Endometrial microvascular endothelial cells (primary cell): ENCODE results near the gene CEMIP2. TPM values are rescaled to one million over a fixed set of nuclear protein-coding genes. Genes with fewer than 3 reads are reported as not detected.
"Not testable (repeated sequence)": the region's sequence is repeated elsewhere in the genome, so short reads cannot be mapped to it uniquely, and the experiment has no call there.

Experiments
- in situ Hi-C: cut with HindIII; loops from 2 replicates; pipeline ENCODE4 v1.10.0; 2017; ENCODE audit warnings: low sequenced_read_pairs, low pct_unique_long_range_greater_than_20kb; ENCODE audit errors: inconsistent ontology term
- total RNA-seq: library from RNA; depleted of rRNA; stranded (reverse); fragments of >200 nt; gene quantifications from one replicate; pipeline ENCODE4 v1.2.3, GENCODE V29; 2015; ENCODE audit errors: inconsistent ontology term

Gene CEMIP2
- total RNA-seq, 1 donor from 2014 or later: 48.3 TPM

DNA sequence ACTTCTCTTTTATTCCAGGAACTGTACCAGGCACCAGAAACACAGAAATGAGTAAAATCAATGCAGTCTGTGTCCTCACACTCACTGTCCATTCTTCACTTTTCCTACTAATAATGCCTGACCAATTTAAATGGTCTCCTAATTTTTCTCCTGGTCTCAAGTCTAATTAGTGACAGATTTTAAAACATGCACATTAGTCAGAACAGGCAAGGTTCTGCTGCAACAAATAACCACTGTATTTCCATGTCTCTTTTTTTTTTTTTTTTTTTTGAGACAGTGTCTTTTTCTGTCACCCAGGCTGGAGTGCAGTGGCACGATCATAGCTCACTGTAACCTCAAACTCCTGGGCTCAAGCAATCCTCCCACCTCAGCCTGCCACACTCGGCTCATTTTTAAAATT is 99.6 kb downstream of the CEMIP2 start:
- in situ Hi-C loops: no loop called here

GRCh38 chr9:71665247-71665646 is 103.1 kb downstream of the CEMIP2 start:
- in situ Hi-C loops: no loop called here

DNA sequence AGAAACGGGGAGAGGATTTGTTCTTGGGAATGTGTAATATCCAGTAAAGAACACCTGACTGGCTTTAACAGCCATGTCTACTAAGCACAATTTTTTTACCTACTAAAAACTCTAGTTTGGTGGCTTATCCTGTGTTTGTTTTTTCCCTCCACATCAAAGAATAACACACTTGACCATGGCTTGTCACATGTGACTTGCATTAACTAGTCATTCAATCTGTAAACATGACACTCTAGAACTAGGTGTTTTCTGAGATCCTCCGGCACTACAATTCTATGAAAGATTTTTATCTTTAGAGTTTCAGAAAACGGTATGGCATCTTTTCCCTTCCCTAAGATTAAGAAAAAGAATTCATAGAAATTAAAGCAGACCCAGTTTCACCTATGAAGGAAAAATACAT is 103.7 kb downstream of the CEMIP2 start:
- in situ Hi-C loops: no loop called here

DNA sequence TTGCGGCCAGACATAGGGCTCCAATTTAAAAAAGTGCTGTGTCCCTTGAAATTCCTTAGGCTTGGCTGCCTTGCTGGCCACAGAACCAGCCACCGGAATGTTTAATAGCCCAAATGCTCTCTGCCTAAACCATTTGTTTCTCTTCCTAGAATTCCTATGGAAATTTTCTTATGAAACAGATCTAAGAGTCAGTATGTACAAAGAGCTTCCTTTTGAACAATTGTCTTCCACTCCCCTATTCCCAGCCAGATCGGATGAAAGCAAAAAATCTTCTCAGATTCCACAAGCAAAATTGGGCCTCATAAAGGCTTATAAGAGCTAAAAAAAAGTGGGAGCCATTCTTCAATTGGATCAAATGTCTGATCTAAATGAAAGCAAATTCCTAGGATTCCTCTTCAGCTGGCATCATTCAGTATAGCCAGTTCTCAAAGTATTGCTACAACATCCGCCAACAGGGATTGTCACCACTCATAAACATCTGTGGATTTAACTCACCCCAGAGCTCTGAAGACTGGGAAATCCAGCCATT is 104.3 kb downstream of the CEMIP2 start:
- in situ Hi-C loops: no loop called here

DNA sequence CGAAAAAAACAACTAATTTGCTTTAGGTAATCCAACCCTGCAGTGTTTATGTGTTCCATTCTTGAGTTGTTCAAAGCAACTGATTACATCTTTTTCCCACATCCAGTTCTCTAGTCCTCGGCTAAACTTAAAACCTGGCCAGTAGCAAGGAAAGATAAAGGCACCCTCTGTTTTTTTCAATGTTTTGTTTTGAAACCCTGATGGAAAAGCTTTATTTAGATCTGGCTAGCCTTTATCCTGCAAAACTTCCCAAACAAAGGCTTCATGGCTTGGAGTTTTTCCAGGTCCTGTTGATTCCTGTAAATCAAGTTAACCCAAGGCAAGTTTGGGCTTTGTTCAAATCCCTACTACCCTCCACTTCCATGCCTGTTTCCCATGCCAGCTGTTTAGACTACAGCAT is 105.1 kb downstream of the CEMIP2 start:
- in situ Hi-C loops: no loop called here

DNA sequence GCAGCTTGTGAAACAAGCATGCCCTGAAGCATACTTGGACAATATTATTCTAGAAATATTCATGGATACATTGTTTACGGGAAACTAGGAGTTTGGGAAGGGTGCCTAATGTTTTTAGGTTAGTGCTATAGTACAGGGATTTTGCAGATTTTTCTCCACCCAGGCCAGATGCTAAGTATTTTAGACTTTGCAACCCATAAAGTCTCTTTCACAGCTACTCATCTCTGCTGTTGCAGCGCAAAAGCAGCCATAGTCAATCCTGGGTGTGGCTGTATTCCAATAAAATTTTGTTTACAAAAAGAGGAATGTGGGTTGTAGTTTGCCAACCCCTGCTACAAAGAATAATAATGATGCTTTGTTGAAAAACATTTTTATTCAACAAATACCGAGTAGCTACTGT is 106.2 kb downstream of the CEMIP2 start:
- in situ Hi-C loops: no loop called here

DNA sequence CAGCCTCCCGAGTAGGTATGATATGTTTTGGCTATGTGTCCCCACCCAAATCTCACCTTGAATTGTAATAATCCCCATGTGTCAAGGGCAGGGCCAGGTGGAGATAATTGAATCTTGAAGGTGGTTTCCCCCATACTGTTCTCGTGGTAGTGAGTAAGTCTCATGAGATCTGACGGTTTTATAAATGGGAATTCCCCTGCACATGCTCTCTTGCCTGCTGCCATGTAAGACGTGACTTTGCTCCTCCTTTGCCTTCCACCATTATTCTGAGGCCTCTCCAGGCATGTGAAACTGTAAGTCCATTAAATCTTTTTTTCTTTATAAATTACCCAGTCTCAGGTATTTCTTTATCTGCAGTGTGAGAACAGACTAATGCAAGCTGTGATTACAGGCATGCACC is 111.0 kb downstream of the CEMIP2 start:
- in situ Hi-C loops: not testable (repeated sequence)

- in situ Hi-C loops: no loop called here
Measured at GRCh38 chr9:71656496-71656895, 111.8 kb downstream of the CEMIP2 start.

- in situ Hi-C loops: no loop called here
Measured at GRCh38 chr9:71655778-71656177, 112.5 kb downstream of the CEMIP2 start.

- in situ Hi-C loops: no loop called here
Measured at GRCh38 chr9:71655141-71655540, 113.2 kb downstream of the CEMIP2 start.

- in situ Hi-C loops: no loop called here
Measured at GRCh38 chr9:71652480-71652879, 115.8 kb downstream of the CEMIP2 start.

DNA sequence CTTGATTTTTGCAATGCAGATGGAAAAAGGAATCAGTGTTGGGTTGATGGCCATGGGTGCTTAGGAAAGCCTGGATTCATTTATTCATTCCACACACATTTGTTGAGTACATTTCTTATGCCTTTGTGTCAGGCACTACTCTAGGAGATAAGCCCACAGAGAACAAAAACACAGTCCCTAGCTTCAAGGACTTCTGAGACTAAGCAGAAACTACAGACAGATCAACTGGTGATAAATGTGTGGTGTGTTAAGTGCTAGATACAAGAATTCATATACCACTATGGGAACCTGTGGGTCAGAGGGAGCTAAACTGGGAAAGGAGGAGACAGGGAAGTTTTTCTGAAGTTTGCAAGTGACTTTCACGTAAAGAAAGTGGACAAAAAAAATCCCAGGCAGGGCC is 119.9 kb downstream of the CEMIP2 start:
- in situ Hi-C loops: no loop called here

DNA sequence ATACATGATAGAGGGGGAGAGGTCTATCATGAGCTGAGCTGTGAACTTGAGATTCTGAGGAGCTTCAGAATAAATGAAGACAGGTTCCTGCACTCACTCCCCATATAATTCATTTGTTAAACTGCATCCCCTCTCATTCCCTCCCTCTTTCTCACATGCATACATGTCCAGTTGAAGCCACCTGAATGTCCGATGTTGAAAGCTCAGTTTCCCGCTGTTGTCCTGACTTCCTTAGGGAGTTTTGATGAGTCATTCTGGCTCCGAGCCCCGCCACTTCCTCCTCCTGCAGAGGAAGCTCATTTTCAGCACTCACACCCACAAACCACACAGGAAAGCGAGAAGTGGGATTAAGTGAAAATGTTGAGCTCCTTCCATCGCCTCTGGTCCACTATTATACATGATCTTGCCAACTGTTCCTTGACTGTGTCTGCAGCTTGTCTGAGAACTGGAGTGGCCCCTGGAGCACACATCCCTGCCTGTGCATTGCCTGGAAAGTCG is 121.2 kb downstream of the CEMIP2 start:
- in situ Hi-C loops: no loop called here

DNA sequence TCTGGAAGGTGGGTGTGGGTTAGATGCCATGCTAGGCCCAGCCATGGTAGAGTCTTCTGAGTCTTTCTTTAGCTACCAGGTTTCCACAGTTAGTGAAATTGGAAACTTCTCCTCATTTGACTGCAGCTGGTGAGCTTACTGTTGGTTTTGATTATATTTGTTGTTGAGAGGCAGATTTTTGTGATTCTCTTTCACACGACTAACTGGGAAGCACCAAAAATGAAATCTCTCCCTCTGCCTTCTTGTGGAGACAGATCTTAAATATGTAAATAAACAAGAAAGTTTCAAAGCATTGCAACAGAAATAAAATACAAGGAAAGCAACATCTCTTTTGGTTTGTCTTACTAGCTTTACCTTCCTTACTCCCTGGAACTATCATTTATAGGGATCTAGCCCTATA is 122.2 kb downstream of the CEMIP2 start:
- in situ Hi-C loops: no loop called here

DNA sequence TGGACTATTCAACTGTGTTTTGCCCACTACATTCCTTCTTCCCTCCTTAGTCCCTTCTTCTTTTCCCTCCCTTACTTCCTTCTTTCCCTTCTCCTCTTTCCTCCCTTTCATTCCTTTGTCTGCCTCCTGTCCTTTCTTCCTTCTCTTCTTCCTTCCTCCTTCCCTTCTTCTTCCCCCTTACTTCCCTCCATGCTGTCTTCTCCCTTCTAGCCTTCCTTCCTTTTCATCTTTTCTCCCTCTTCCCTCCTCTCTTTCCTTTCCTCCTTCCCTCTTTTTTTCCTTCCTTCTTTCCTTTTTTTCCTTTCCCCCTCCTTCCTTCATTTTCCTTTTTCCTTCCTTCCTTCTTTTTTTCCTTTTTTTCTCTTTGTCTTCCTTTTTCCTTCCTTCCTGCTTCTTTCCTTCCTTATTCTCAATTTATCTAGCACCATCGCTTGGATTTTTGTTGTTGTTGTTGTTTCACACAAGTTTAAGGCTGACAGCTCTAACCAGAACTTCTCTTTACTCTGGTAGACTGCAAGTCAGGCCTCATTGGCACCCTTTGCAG is 123.4 kb downstream of the CEMIP2 start:
- in situ Hi-C loops: no loop called here

DNA sequence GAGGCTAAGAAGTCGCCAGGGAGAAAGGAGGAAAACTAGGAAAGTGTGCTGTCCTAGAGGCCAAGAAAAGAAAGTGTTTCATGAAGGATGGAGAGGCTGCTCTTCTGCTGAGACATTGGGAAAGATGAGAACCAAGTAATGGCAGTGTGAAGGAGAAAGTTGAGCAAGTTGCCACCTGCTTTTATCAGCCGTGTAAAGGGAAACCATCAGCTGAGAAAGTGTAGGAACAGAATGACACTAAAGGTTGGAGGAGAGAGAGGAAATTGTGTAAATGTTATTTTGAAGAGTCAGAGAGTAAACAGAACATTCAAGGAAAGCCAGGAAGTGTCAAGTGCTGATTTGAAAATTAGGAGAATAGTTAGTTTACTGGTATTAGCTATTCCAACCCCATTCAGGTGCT is 125.0 kb downstream of the CEMIP2 start:
- in situ Hi-C loops: no loop called here

DNA sequence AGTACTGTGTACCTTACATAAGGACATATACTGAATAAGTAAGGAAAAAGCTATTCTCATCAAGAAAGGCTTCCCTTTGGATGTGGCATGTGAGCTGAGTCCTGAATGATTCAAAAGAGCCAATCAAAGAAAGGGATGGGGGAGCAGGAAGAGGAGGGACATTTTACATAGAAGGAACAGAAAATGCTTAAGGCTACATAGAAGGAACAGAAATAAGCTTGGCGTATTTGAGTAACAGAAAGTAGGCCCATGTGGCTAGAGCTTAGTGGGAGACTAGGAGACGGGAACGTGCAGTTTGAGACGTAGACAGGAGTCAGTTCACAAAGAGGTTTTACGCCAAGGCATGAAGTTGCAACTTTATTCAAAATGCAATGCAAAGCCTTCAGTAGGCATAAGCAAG is 126.3 kb downstream of the CEMIP2 start:
- in situ Hi-C loops: no loop called here

DNA sequence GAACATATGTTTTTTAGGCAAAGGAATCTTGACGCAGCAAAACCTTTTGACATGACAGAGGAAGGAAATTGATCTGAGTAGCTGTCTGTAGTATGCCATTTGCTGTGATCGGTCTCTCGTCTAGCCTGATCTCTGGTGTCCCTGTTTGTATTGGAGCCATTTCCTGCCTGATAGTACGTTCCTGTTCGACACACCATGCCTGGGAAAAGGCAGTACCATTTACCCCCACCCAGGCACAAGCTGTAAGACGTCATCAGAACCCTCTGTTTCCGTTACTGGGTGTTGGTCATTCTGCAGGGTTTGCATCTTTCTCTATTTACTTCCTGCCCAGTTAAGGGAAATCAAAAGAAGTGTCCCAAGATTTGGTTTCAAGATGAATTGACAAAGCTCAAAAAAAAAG is 129.7 kb downstream of the CEMIP2 start:
- in situ Hi-C loops: no loop called here

DNA sequence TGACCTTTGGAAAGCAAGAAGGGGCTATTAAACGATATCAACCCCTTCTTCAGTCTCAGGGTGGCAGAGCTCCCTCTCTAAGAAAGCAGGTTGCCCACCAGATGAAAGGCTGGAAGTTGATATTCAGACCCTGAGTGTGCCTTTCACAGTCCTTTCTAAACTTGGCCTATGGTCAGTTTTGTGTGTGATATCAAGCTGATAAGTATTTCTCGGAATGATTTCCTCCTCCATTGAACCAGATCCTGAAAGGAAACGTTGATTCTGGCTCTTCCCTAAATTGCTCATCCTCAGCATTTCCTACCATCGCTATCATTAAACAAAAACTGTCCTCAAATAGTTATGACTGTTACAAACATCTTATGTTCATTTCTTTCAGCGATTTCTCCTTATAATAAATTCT is 130.4 kb downstream of the CEMIP2 start:
- in situ Hi-C loops: no loop called here

DNA sequence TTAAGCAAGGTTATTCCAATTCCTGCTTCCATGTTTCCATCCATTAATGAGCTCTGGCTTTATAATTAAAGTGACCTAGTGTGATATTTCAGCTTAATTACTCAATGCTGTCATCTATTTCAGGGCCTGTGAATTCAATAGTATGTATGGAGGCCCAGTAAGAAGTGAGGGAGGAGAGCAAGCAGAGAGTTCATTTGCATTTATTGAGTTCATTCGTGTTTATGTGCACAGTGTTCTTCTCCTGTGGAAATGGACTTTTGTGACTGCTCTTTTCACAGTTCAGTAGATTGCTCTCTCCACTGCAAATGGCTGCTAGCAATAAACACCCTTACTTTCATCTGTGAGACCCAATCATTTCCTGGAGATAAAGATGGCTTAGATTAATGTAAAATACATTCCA is 130.9 kb downstream of the CEMIP2 start:
- in situ Hi-C loops: no loop called here

DNA sequence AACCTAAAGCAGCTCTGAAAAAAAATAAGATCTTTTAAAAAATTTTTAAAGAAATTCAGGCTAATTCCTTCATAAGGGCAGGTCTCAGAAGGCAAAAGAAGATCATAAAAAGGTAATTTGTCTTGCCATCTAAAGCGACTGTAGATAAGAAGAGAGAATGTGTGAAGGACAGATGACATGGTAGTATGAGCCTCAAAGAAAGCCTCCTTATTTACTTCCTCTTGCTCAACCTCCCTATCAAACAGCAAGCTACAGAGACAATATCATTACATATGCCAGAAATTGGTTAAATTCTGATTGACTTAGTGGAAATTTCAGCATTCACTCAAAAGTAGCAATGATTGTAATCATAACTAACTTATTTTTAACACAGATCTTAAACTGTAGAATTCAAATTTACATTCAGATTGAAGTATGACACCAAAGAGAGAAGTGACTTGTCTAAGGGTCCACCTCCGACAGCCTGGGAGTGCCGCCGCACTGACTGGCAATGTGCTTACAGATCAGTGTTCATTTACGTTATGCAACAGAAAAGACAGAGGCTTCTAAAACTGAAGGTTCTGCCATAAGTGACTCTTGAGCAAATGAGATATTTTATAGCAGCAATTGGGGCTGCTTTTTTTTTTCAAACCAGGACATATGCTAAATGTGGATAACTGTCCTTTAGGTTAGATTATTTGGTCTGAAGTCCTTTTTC is 132.0 kb downstream of the CEMIP2 start:
- in situ Hi-C loops: no loop called here
